NCI-H524 (cell line): ENCODE results near the gene MAP6.

ENCODE experiments used
- DNase-seq, 2 experiments: peaks; one replicate each; lab custom pipeline; 2025; lab: John Stamatoyannopoulos, UW

MAP6 gene

GRCh38 chr11:75570559-75571139, 98.2 kb downstream of the MAP6 start:
- DNase-seq = no peak

- no peak for DNase-seq
These were observed 100.1 kb downstream of the MAP6 start for GRCh38 chr11:75568616-75569219.

- DNase-seq = no peak
These were observed 100.9 kb downstream of the MAP6 start for GRCh38 chr11:75567971-75568370.

- no peak for DNase-seq
These were observed 102.0 kb downstream of the MAP6 start for GRCh38 chr11:75566763-75567279.

- no peak for DNase-seq
These were observed 102.7 kb downstream of the MAP6 start for GRCh38 chr11:75565916-75566762.

- DNase-seq = no peak
These were observed 103.5 kb downstream of the MAP6 start for GRCh38 chr11:75565221-75565814.

- DNase-seq = no peak
These were observed 104.8 kb downstream of the MAP6 start for GRCh38 chr11:75563978-75564552.

- DNase-seq = no peak
These were observed 105.3 kb downstream of the MAP6 start for GRCh38 chr11:75563501-75563977.

GRCh38 chr11:75562836-75563484, 105.9 kb downstream of the MAP6 start:
- DNase-seq = no peak

- peak; percentile 42 to 78 for DNase-seq
These were observed 106.6 kb downstream of the MAP6 start, which contains the start of gene SERPINH1 for GRCh38 chr11:75562048-75562835. Gene SERPINH1 (plus strand): TSS chr11:75562253. CDS start chr11:75566350, 4,097 bp downstream.

- DNase-seq = no peak
These were observed 107.3 kb downstream of the MAP6 start for GRCh38 chr11:75561426-75562047.

- no peak for DNase-seq
These were observed 108.2 kb downstream of the MAP6 start for GRCh38 chr11:75560644-75561043.

- DNase-seq = no peak
These were observed 109.6 kb downstream of the MAP6 start for GRCh38 chr11:75558939-75559843.

- DNase-seq = no peak
These were observed 111.0 kb downstream of the MAP6 start for GRCh38 chr11:75557666-75558494.

- DNase-seq = no peak
These were observed 112.6 kb downstream of the MAP6 start for GRCh38 chr11:75556275-75556674.

GRCh38 chr11:75555079-75555811, 113.6 kb downstream of the MAP6 start:
- DNase-seq = no peak

- peak; percentile 56 to 87 for DNase-seq
These were observed 114.4 kb downstream of the MAP6 start for GRCh38 chr11:75554258-75555022.
